Measurements from ENCODE around the gene ZC3H12D.

Gene ZC3H12D

GRCh38 chr6:149403534-149403933 lies 81.3 kb downstream of the ZC3H12D start:
- DNase-seq, result no peak

GRCh38 chr6:149400050-149400449 lies 84.8 kb downstream of the ZC3H12D start, which contains the start of gene SUMO4:
TSS of gene SUMO4 (plus strand) at chr6:149400262. CDS start at chr6:149400392, 130 bp downstream.
- DNase-seq, result no peak

- DNase-seq, result no peak
Observed at GRCh38 chr6:149397384-149397783, 87.4 kb downstream of the ZC3H12D start.
